ENCODE results near the gene ADAM33.

ADAM33 gene

GRCh38 chr20:3706774-3707507 is 25.1 kb upstream of the ADAM33 start:
- no peak for DNase-seq (ENCODE audit: low read depth in 2 of 2)

DNA sequence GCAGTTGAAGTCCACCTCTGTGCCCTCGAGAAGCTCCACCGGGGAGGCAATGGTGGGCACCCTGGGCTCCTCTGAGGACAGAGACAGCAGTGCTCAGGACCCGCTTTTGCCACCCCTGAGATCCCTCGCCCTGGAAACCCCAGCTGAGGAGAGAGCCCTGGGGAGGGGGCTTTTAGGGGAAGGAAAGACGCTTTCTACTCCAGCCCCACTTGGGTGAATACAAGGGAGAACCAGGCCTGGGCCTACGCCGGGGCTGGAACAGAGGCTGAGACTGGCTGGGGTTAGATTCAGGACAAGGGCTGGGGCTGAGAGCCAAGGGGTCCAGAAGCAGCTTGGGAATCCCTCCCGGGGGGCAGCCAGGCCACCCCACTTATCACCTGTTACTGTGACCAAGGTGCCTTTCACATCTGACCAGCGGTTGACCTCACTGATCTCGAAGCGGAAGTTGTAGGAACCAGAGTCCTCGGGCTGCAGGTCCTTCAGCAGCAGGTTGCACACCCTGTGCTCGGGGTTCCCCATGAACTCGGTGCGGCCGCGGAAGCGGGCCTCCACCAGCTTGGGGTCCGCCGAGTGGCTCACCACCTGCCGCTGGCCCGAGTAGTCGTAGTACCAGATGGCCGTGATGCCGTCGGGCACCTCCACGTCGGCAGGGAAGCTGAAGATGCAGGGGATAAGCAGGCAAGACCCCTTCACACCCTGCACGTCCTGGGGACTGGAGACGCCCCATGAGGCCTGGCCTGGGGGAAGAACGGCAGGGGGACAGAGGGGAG is 24.3 kb upstream of the ADAM33 start:
- no peak for DNase-seq (ENCODE audit: low read depth in 2 of 2)

GRCh38 chr20:3705491-3705969 is 23.7 kb upstream of the ADAM33 start:
- DNase-seq (ENCODE audit: low read depth in 2 of 2), result no peak

DNA sequence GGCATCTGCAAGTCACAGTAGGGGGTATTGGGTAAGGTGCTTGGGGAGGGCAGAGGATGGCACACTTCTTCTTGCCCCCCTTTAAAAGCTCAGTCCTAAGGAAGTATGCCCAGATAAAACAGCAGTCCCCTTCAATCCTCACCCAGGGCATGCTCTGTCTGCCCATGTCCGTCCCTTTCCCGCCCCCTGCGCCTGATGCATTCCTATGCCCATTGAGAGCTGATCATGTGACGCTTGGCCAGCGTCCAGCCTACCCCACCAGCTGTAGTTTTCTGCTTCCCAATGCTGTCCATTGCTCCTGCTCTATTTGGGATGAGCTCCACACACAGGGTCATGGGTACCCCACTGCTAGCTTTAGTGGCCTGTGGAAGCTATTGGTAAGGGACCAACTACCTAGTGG is 22.3 kb upstream of the ADAM33 start:
- no peak for DNase-seq (ENCODE audit: low read depth in 2 of 2)

DNA sequence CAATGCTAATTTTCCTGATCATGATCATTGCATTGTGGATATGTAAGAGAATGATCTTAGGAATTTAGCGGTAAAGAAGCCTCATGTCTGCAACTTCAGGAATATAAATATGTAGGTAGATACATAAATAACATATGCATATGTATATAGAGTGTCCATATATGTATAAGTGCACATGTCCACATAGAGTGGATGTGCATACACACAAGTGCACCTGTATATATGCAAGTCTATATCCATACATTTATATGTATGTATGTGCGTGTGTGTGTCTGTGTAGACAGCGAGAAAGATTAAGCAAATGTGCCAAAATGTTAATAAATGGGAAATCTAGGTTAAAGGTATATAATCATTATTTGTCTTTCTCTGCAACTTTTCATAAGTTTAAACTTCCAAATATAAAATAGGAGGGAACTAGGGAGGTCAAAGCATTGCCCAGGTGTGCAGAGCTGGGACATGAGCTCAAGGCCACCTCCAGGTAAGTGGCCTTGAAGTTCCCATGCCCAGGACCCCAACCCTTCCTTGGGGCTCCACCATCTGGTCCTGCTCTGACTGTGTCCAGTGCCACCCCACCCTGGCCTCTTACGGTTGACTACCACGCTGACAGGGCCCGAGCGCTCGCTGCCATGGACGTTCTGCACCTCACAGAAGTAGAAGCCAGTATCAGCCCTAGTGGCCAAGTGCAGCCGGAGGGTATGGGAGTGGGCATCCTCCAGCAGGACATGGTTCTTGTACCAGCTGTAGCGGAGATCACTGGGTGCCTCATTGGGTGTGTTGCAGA is 21.0 kb upstream of the ADAM33 start:
- DNase-seq (ENCODE audit: low read depth in 2 of 2), result no peak

- DNase-seq (ENCODE audit: low read depth in 2 of 2), result no peak
These were observed 19.5 kb upstream of the ADAM33 start for GRCh38 chr20:3701061-3701998.

DNA sequence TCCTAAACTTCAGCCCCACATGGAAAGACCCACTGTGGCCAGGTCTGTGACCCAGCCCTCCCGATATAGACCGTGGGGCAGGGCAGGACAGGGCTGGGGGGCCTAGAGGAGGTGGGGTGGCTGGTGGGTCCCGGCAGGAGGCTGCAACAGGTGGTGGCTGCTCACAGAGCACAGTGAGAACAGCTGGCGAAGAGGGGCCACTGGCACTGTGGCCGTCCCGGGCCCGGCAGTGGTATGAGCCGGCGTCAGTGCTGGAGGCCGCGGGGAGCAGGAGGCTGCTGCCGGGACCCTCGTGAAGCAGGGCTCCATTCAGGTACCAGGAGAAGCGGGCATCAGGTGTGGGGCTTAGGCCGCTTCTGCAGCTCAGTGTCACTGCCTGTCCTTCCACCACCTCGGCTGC is 17.2 kb upstream of the ADAM33 start:
- DNase-seq (ENCODE audit: low read depth in 2 of 2), result no peak

- DNase-seq (ENCODE audit: low read depth in 2 of 2), result no peak
These were observed 16.8 kb upstream of the ADAM33 start for GRCh38 chr20:3698591-3699001.

DNA sequence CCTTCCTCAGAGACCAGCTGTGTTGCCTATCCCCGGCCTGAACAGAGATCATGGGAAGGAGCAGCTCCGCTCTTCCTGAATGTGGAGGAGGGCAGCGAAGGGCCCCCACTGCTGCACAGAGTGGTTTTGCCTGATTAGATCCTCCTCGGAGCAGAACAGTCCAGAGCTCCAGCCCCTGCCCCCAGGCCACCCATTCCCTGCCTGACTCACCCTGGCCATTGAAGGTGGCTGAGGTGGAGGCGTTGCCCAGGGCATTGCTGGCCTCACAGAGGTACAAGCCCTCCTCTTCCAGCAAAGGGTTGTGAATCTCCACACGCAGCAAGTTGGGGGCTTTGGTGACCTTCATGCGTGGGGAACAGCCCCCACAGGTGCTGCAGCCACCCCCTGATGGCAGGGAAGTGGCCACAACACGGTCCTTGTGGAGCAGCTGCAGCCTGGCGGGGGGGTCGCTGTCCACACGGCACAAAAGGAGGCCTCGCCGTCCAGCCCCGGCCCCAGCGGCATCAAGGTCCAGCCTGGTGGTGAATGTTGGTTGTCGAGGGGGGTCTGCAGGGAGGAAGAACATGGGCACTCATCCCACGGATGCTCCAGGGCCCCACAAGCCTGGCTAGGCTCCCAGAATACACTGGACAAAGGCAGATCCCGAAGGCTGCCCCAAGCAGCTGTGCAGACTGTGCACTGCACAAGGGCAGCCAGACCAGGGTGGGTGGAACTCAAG is 15.9 kb upstream of the ADAM33 start:
- no peak for DNase-seq (ENCODE audit: low read depth in 2 of 2)

DNA sequence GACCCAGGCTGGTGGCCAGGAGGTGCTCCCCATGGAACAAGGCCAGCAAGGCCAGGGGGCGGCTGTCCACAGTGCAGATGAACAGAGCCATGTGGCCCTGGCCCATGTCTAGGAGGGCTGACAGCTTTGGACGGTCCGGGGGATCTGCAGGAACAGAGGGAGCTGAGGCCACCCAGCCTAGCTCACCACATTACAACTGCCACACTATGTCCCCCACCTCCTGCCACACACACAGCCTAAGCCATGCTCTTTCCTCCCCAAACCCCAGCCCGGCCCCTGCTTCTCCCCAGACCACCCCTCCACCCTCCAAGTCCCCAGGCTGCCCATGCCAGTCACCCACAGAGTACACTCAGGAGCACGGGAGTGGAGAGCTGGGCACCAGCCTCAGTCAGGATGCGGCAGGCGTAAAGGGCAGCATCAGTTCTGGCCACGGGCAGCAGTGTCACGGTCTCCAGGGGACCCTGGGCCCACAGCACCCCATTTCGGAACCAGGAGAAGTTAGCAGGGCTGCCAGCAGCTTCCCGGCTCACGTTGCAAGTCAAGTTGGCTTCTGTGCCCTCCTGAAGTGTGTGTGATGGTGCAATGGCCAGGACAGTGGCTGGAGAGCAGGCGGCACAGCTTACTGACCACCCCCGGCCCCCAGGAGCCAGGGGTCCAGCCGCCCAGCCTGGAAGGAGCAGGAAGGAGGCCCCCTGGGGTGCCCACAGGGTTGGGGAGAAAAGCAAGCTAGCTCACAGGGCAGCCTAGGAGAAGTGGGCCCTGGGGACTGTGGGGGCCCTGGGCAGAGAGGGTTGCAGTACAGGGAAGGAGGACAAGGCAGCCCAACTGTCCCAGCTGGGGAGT is 15.2 kb upstream of the ADAM33 start:
- DNase-seq (ENCODE audit: low read depth in 2 of 2), result no peak

DNA sequence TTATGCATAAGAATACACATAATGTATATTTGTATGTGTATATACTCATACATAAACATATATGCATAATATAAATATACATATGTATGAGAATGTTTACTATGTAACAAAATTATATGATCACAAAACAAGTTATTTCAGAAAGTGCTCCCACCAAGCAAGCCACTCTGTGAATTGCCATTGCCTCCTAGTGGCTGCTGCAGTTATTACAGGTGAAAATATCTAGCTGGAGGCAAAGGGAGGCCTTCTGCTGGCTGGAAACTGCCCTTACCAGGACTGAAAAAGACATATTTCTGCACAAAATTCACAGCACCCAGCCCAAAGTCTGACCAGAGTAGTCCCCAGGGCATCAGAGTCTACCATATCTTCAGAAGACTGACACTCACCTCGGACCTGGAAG is 14.4 kb upstream of the ADAM33 start:
- DNase-seq (ENCODE audit: low read depth in 2 of 2), result no peak

- DNase-seq (ENCODE audit: low read depth in 2 of 2), result no peak
These were observed 13.1 kb upstream of the ADAM33 start for GRCh38 chr20:3694864-3695263.

- DNase-seq (ENCODE audit: low read depth in 2 of 2), result no peak
These were observed 11.6 kb upstream of the ADAM33 start for GRCh38 chr20:3693376-3693775.

DNA sequence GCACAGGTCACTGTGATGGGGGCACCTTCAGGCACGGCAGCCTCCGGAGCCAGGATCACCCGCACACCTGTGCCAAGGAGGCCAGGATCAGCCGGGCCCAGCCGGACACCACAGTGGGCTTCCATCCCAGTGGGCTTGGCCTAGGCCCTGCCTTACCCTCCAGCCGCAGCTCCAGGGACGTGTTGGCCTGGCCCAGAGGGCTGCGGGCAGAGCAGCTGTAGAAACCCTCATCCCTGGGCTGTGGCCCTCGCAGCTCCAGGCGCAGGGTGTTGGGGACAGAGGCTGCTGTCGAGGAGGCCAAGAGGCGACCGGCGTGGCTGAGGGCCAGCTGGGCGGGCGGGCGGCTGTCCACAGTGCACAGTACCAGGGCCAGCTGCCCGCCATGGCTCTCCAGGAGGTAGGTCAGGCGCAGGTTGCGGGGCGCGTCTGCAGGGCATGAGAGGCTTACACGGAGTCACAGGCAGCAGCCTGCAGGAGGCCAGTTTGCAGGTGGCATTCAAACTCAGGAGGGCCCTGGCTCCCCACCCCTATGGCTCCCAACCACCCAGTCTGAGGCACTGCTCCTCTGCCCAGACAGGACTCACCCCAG is 11.0 kb upstream of the ADAM33 start:
- DNase-seq (ENCODE audit: low read depth in 2 of 2), result no peak

DNA sequence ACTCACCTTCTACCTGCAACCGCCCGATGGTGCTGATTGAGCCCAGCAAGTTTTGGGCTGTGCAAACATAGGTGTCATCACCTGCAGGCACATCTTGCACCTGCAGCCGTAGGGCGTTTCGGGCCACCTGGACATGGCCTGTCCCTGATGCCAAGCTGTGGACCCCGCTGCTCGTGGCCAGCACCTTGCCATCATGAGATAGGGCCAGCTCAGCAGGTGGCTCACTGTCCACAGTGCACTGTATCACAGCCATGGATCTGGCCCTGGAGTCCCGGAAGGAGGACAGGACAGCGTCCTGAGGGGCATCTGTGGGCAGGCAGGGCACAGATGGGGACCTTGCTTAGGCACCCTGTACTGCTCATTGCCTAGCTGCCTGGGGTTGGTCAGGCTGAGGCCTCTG is 10.1 kb upstream of the ADAM33 start:
- DNase-seq (ENCODE audit: low read depth in 2 of 2), result no peak

DNA sequence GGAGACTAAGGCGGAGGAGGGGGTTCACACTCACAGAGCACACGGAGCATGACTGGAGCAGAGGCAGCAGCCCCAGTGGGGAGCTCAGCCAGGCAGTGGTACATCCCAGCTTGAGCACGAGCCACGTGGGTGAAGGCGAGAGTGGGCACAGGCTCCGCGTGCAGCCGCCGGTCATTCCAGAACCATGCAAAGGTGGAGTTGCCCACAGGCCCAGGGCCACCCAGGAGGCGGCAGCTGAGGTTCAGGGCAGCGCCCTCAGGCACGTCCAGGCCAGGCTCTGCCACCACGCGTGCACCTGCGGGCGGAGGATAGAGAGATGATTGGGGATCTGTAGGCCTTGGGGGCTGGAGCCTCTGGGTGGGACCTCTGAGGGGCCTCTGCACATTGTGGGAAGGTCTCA is 9.5 kb upstream of the ADAM33 start:
- no peak for DNase-seq (ENCODE audit: low read depth in 2 of 2)

GRCh38 chr20:3690413-3690812 is 8.6 kb upstream of the ADAM33 start:
- no peak for DNase-seq (ENCODE audit: low read depth in 2 of 2)

DNA sequence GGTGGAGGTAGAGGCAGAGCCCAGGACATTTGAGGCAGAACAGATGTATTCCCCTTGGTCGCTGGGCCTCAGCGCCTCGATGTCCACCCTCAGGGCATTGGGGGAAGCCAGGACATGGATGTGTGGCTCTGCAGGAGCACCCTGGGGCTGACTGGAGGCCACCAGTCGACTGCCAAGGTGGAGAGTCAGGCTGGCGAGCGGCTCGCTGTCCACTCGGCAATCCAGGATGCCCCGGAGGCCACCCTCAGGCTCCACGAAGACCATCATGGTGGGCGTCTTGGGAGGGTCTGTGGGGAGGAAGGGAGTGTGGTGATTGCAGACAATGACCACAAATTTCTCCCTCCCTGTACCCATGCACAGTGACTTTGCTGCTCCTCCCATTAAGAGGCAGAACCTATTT is 8.2 kb upstream of the ADAM33 start:
- no peak for DNase-seq (ENCODE audit: low read depth in 2 of 2)

GRCh38 chr20:3687655-3688054 is 5.8 kb upstream of the ADAM33 start:
- DNase-seq (ENCODE audit: low read depth in 2 of 2), result peak; percentile 31 to 41

Data from fibroblast of skin of left quadriceps (primary cell).